GM21515 (cell line): ENCODE measurements around the gene CACNB2.
A peak's percentile ranks its signal among the peaks of the same experiment; 100 is the strongest.

Experiments used
- ATAC-seq: cut with Tn5 transposase; IDR thresholded peaks from one replicate; pipeline ENCODE4 v1.9.1; 2021; ENCODE audit not compliant: unreplicated experiment

The CACNB2 gene

GRCh38 chr10:18381679-18382078 lies 241.5 kb downstream of the CACNB2 start:
- ATAC-seq: no peak

GRCh38 chr10:18397906-18398305 lies 257.7 kb downstream of the CACNB2 start:
- ATAC-seq: no peak

- no peak for ATAC-seq
These were observed 258.9 kb downstream of the CACNB2 start for GRCh38 chr10:18399158-18399557.

- ATAC-seq: peak; percentile 43
These were observed 260.1 kb downstream of the CACNB2 start for GRCh38 chr10:18400201-18400905.

GRCh38 chr10:18400906-18401245 lies 260.7 kb downstream of the CACNB2 start:
- ATAC-seq: no peak

- no peak for ATAC-seq
These were observed 261.4 kb downstream of the CACNB2 start for GRCh38 chr10:18401416-18402195.

GRCh38 chr10:18402853-18403252 lies 262.6 kb downstream of the CACNB2 start:
- ATAC-seq: no peak

GRCh38 chr10:18404530-18404929 lies 264.3 kb downstream of the CACNB2 start:
- ATAC-seq: no peak

- ATAC-seq: no peak
These were observed 265.9 kb downstream of the CACNB2 start for GRCh38 chr10:18406136-18406535.

- no peak for ATAC-seq
These were observed 269.6 kb downstream of the CACNB2 start for GRCh38 chr10:18409599-18410397.

- no peak for ATAC-seq
These were observed 273.8 kb downstream of the CACNB2 start for GRCh38 chr10:18414061-18414460.

GRCh38 chr10:18417950-18418527 lies 277.8 kb downstream of the CACNB2 start:
- no peak for ATAC-seq

GRCh38 chr10:18418541-18419215 lies 278.5 kb downstream of the CACNB2 start:
- peak; percentile 65 for ATAC-seq

GRCh38 chr10:18419945-18420344 lies 279.7 kb downstream of the CACNB2 start:
- ATAC-seq: no peak

GRCh38 chr10:18421726-18422293 lies 281.6 kb downstream of the CACNB2 start:
- ATAC-seq: no peak

GRCh38 chr10:18423058-18423637 lies 282.9 kb downstream of the CACNB2 start:
- no peak for ATAC-seq

- ATAC-seq: no peak
These were observed 284.0 kb downstream of the CACNB2 start for GRCh38 chr10:18424200-18424599.

- ATAC-seq: no peak
These were observed 289.1 kb downstream of the CACNB2 start for GRCh38 chr10:18429335-18429734.

- ATAC-seq: no peak
These were observed 296.7 kb downstream of the CACNB2 start for GRCh38 chr10:18436902-18437301.

GRCh38 chr10:18437486-18437885 lies 297.3 kb downstream of the CACNB2 start:
- ATAC-seq: no peak
